HEK293 (cell line): ENCODE results near the gene VPS13D.

Source experiments
- CTCF ChIA-PET: fragments of 350-600 bp; formaldehyde crosslinking; extraction: SDS; loops from one replicate; lab custom pipeline; 2021; ENCODE audit warnings: antibody characterized with exemption; lab: Yijun Ruan, JAX
- POLR2A ChIA-PET: fragments of 300-600 bp; formaldehyde crosslinking; extraction: SDS; loops from one replicate; lab custom pipeline; 2020; ENCODE audit warnings: antibody characterized with exemption, inconsistent platforms; lab: Yijun Ruan, JAX
- H3K27ac ChIP-seq: fragments of 200-500 bp; sonication (Bioruptor generic); 2 replicates; pipeline ENCODE4 v1.5.1; 2014; ENCODE audit warnings: low read depth, low read length, control low read depth, inconsistent platforms; ENCODE audit errors: extremely low read depth
- H3K36me3 ChIP-seq, 2 experiments: fragments of 200-500 bp in 1 of 2; sonication (Bioruptor generic) in 1 of 2; 1 replicate in 1 of 2; 2 replicates in 1 of 2; pipeline ENCODE4 v1.5.1; 2014 to 2017; ENCODE audit warnings: inconsistent platforms in 2 of 2, low read length in 2 of 2; ENCODE audit not compliant: control insufficient read depth in 2 of 2, insufficient read depth in 1 of 2
- H3K4me1 ChIP-seq: fragments of 200-500 bp; sonication (Bioruptor generic); 2 replicates; pipeline ENCODE4 v1.5.1; 2014; ENCODE audit warnings: mild to moderate bottlenecking, low read length, inconsistent platforms; ENCODE audit not compliant: control insufficient read depth, insufficient read depth
- H3K4me3 ChIP-seq: 2 replicates; pipeline ENCODE4 v1.5.1; 2011; ENCODE audit warnings: low read depth, mild to moderate bottlenecking, control low read depth, low read length, moderate library complexity
- H3K9me3 ChIP-seq: fragments of 200-500 bp; sonication (Bioruptor generic); 2 replicates; pipeline ENCODE4 v1.5.1; 2014; ENCODE audit warnings: low read depth, low read length, inconsistent platforms; ENCODE audit not compliant: control insufficient read depth, insufficient read depth
- GLIS1 ChIP-seq: fragments of 450-650 bp; formaldehyde crosslinking; IDR thresholded peaks from 2 replicates; pipeline ENCODE4 v1.5.1; 2016; ENCODE audit warnings: missing biosample characterization, missing genetic modification characterization
- KLF17 ChIP-seq: fragments of 450-650 bp; formaldehyde crosslinking; IDR thresholded peaks from 2 replicates; pipeline ENCODE4 v1.5.1; 2016; ENCODE audit warnings: missing biosample characterization, missing genetic modification characterization
- KLF8 ChIP-seq: fragments of 450-650 bp; formaldehyde crosslinking; IDR thresholded peaks from 2 replicates; pipeline ENCODE4 v1.5.1; 2016; ENCODE audit warnings: missing biosample characterization, missing genetic modification characterization
- OSR2 ChIP-seq: fragments of 450-650 bp; formaldehyde crosslinking; IDR thresholded peaks from 2 replicates; pipeline ENCODE4 v1.5.1; 2016; ENCODE audit warnings: missing biosample characterization, missing genetic modification characterization
- ZBTB8A ChIP-seq: fragments of 450-650 bp; formaldehyde crosslinking; IDR thresholded peaks from 2 replicates; pipeline ENCODE4 v1.5.1; 2016; ENCODE audit warnings: missing biosample characterization, missing genetic modification characterization
- ZNF114 ChIP-seq: fragments of 450-650 bp; formaldehyde crosslinking; IDR thresholded peaks from 2 replicates; pipeline ENCODE4 v1.5.0; 2017; ENCODE audit warnings: missing biosample characterization, missing genetic modification characterization
- ZNF155 ChIP-seq: fragments of 450-650 bp; formaldehyde crosslinking; IDR thresholded peaks from 2 replicates; pipeline ENCODE4 v1.5.1; 2016; ENCODE audit warnings: missing biosample characterization, missing genetic modification characterization
- ZNF169 ChIP-seq: fragments of 450-650 bp; formaldehyde crosslinking; IDR thresholded peaks from 2 replicates; pipeline ENCODE4 v1.5.1; 2016; ENCODE audit warnings: missing biosample characterization, missing genetic modification characterization
- ZNF214 ChIP-seq: fragments of 450-650 bp; formaldehyde crosslinking; IDR thresholded peaks from 2 replicates; pipeline ENCODE4 v1.5.1; 2017; ENCODE audit warnings: missing biosample characterization, mild to moderate bottlenecking, missing genetic modification characterization, borderline replicate concordance
- ZNF221 ChIP-seq: fragments of 450-650 bp; formaldehyde crosslinking; IDR thresholded peaks from 2 replicates; pipeline ENCODE4 v1.5.1; 2017; ENCODE audit warnings: missing biosample characterization, missing genetic modification characterization, borderline replicate concordance
- ZNF341 ChIP-seq: fragments of 450-650 bp; formaldehyde crosslinking; IDR thresholded peaks from 2 replicates; pipeline ENCODE4; 2016; ENCODE audit warnings: low read depth, missing biosample characterization, missing genetic modification characterization
- ZNF362 ChIP-seq: fragments of 450-650 bp; formaldehyde crosslinking; IDR thresholded peaks from 2 replicates; pipeline ENCODE4 v1.5.1; 2016; ENCODE audit warnings: missing biosample characterization, missing genetic modification characterization
- ZNF391 ChIP-seq: fragments of 450-650 bp; formaldehyde crosslinking; IDR thresholded peaks from 2 replicates; pipeline ENCODE4 v1.5.1; 2016; ENCODE audit warnings: low read depth, missing biosample characterization, missing genetic modification characterization, borderline replicate concordance
- ZNF404 ChIP-seq: fragments of 450-650 bp; formaldehyde crosslinking; IDR thresholded peaks from 2 replicates; pipeline ENCODE4 v1.5.1; 2017; ENCODE audit warnings: missing biosample characterization, missing genetic modification characterization
- ZNF488 ChIP-seq: fragments of 450-650 bp; formaldehyde crosslinking; IDR thresholded peaks from 2 replicates; pipeline ENCODE4 v1.5.1; 2016; ENCODE audit warnings: missing biosample characterization, missing genetic modification characterization
- ZNF501 ChIP-seq: fragments of 450-650 bp; formaldehyde crosslinking; IDR thresholded peaks from 2 replicates; pipeline ENCODE4 v1.5.1; 2016; ENCODE audit warnings: missing biosample characterization, missing genetic modification characterization
- ZNF530 ChIP-seq: fragments of 450-650 bp; formaldehyde crosslinking; IDR thresholded peaks from 2 replicates; pipeline ENCODE4 v1.5.1; 2016; ENCODE audit warnings: low read depth, missing biosample characterization, missing genetic modification characterization
- ZNF610 ChIP-seq: fragments of 450-650 bp; formaldehyde crosslinking; IDR thresholded peaks from 2 replicates; pipeline ENCODE4 v1.5.1; 2016; ENCODE audit warnings: missing biosample characterization, missing genetic modification characterization, borderline replicate concordance
- ZNF768 ChIP-seq: fragments of 450-650 bp; formaldehyde crosslinking; IDR thresholded peaks from 2 replicates; pipeline ENCODE4 v1.5.1; 2018; ENCODE audit warnings: missing biosample characterization, mild to moderate bottlenecking, missing genetic modification characterization
- TF ChIP-seq, protein P1 (sequence below): fragments of 450-650 bp; formaldehyde crosslinking; IDR thresholded peaks from 2 replicates; pipeline ENCODE4 v1.5.1; 2016; ENCODE audit warnings: missing biosample characterization, missing genetic modification characterization

VPS13D gene

DNA sequence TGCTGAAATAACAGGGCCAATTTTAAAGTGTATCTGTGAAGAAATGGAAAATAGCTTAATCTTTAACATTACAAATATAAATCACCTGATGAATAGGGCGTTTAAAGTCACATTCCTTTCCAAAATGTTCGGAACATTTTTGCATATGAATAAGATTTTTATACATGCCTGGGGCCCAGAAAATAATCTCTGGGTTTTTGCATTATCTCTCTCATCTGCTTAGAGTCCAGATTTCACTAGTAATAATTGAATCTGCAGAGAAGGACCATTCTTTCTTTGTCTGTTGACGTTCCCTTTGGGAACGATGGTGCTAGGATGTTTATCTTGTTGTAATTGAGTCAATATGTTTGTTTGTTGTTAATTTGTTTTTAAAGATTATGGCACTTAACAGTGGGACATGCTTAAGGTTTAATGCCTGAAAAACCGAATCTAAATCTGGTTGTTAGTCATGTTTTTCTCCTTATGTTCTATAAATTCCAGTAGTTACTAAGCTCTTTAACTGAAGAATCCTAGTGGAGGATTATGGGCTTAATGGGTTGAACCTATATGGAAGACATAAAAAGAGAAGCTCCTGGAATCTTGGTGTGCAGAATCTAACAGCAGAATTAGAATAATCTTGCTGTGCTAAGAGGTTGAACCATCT, 140.6 kb downstream of the VPS13D start:
- POLR2A ChIA-PET = no interaction called here

DNA sequence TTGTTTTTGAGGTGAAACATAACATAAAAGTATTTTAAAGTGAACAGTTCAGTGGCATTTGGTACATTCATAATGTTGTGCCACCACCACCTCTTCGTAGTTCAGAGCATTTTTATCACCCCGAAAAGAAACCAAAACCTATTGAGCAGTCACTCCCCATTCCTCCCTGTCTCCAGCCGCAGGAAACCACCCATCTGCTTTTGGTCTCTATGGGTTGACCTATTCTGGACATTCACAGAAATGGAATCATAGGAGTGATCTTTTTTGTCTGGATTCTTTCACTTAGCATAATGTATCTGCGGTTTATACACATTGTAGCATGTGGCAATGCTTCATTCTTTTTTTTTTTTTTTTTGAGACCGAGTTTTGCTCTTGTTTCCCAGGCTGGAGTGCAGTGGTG, 141.2 kb downstream of the VPS13D start:
- CTCF ChIA-PET = no interaction called here
- TF ChIP-seq KLF8 = no peak
- no peak for TF ChIP-seq ZNF169 (tag by site-specific recombination)
- TF ChIP-seq, protein P1, sequence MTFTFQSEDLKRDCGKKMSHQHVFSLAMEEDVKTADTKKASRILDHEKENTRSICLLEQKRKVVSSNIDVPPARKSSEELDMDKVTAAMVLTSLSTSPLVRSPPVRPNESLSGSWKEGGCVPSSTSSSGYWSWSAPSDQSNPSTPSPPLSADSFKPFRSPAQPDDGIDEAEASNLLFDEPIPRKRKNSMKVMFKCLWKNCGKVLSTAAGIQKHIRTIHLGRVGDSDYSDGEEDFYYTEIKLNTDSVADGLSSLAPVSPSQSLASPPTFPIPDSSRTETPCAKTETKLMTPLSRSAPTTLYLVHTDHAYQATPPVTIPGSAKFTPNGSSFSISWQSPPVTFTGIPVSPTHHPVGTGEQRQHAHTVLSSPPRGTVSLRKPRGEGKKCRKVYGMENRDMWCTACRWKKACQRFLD (tag by site-specific recombination) = no peak
- H3K4me3 ChIP-seq = no peak overlapping the region
- no peaks in the 10 kb centered on the region for H3K4me1 ChIP-seq
- H3K27ac ChIP-seq = no peak overlapping the region
- peaks cover 0 to 51% of the 10 kb centered on the region in 2 experiments; a peak in 2 of 3 replicates for H3K36me3 ChIP-seq
- no peaks in the 10 kb centered on the region for H3K9me3 ChIP-seq
- POLR2A ChIA-PET = no interaction called here

More for the DNA sequence above, 140.6 kb downstream of the VPS13D start:
- Histone ChIP-seq H3K9me3 (no peaks in the 10 kb centered on the region), H3K36me3 (peaks cover 0 to 47% of the 10 kb centered on the region in 2 experiments; a peak in 2 of 3 replicates), H3K4me3 (no peak overlapping the region), H3K4me1 (no peaks in the 10 kb centered on the region)
- TF ChIP-seq ZNF530 = no peak
- no peak for TF ChIP-seq ZBTB8A (tag by site-specific recombination)
- no peak for TF ChIP-seq KLF17 (tag by site-specific recombination)
- no peak for TF ChIP-seq ZNF341 (tag by site-specific recombination)
- no peak for TF ChIP-seq GLIS1 (tag by site-specific recombination)
- no peak for TF ChIP-seq ZNF391 (tag by site-specific recombination)
- TF ChIP-seq, all 188 proteins: peak for 0
- CTCF ChIA-PET = interaction anchor here (0.6 to 0.7 kb wide), 2 partner anchors 15 to 397 kb away, joined by 3 to 4 read pairs; no protein-coding TSS in a partner anchor
- no peak overlapping the region for H3K27ac ChIP-seq

GRCh38 chr1:12372180-12372579, 142.3 kb downstream of the VPS13D start:
- Histone ChIP-seq H3K4me1 (no peaks in the 10 kb centered on the region), H3K4me3 (no peak overlapping the region), H3K27ac (no peak overlapping the region), H3K9me3 (no peaks in the 10 kb centered on the region), H3K36me3 (peaks cover 0 to 49% of the 10 kb centered on the region in 2 experiments; a peak in 2 of 3 replicates)
- CTCF ChIA-PET = no interaction called here
- POLR2A ChIA-PET = no interaction called here
- no peak for TF ChIP-seq ZNF362 (tag by site-specific recombination)
- TF ChIP-seq ZNF488 = no peak
- TF ChIP-seq ZNF501 (tag by site-specific recombination) = no peak
- no peak for TF ChIP-seq ZNF404
- TF ChIP-seq ZNF214 (tag by site-specific recombination) = no peak
- TF ChIP-seq ZNF610 (tag by site-specific recombination) = no peak
- no peak for TF ChIP-seq ZNF221
- TF ChIP-seq ZNF155 (tag by site-specific recombination) = no peak
- TF ChIP-seq ZNF169 (tag by site-specific recombination) = no peak
- no peak for TF ChIP-seq ZNF114 (tag by site-specific recombination)
- TF ChIP-seq OSR2 (tag by site-specific recombination) = no peak
- no peak for TF ChIP-seq ZNF768
